ENCODE data around the gene DOCK2.

The DOCK2 gene

GRCh38 chr5:169789417-169789940 lies 152.4 kb downstream of the DOCK2 start:
- H3K4me2 ChIP-seq (ENCODE audit: low read depth, low read length, poor library complexity, severe bottlenecking), result no peak overlapping the region
- no peaks in the 10 kb centered on the region for H3K9me3 ChIP-seq (ENCODE audit: insufficient read depth, low read length)
- H3K27ac ChIP-seq (ENCODE audit: low read depth, low read length), result no peak overlapping the region
- no peak for TF ChIP-seq EZH2phosphoT487 (conservative IDR thresholded peaks at IDR 0.05; ENCODE audit: low read length)
- TF ChIP-seq, protein P1, sequence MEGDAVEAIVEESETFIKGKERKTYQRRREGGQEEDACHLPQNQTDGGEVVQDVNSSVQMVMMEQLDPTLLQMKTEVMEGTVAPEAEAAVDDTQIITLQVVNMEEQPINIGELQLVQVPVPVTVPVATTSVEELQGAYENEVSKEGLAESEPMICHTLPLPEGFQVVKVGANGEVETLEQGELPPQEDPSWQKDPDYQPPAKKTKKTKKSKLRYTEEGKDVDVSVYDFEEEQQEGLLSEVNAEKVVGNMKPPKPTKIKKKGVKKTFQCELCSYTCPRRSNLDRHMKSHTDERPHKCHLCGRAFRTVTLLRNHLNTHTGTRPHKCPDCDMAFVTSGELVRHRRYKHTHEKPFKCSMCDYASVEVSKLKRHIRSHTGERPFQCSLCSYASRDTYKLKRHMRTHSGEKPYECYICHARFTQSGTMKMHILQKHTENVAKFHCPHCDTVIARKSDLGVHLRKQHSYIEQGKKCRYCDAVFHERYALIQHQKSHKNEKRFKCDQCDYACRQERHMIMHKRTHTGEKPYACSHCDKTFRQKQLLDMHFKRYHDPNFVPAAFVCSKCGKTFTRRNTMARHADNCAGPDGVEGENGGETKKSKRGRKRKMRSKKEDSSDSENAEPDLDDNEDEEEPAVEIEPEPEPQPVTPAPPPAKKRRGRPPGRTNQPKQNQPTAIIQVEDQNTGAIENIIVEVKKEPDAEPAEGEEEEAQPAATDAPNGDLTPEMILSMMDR (IDR thresholded peaks at IDR 0.05; ENCODE audit: insufficient read depth, low read length, poor library complexity, severe bottlenecking), result no peak
- no peak overlapping the region for H3K9ac ChIP-seq (ENCODE audit: low read length)
- no peaks in the 10 kb centered on the region for H3K9me2 ChIP-seq (replicated peaks; ENCODE audit: insufficient read depth, low read length)
- no peaks in the 10 kb centered on the region for H3K79me2 ChIP-seq (ENCODE audit: insufficient read depth, low read length)
- peaks cover 2% of the 10 kb centered on the region; the same call in 1 of the 2 replicates for H3K36me3 ChIP-seq (ENCODE audit: low read length)
- no peaks in the 10 kb centered on the region for H3F3A ChIP-seq (ENCODE audit: insufficient read depth)
- no peaks in the 10 kb centered on the region for H4K20me1 ChIP-seq (ENCODE audit: low read depth, low read length)
- no peak overlapping the region for H3K4me3 ChIP-seq (ENCODE audit: insufficient read depth, low read length, poor library complexity, severe bottlenecking)
- no peak overlapping the region for H2AFZ ChIP-seq (ENCODE audit: low read depth, low read length, severe bottlenecking)
- no peaks in the 10 kb centered on the region for H3K27me3 ChIP-seq (ENCODE audit: low read length)

DNA sequence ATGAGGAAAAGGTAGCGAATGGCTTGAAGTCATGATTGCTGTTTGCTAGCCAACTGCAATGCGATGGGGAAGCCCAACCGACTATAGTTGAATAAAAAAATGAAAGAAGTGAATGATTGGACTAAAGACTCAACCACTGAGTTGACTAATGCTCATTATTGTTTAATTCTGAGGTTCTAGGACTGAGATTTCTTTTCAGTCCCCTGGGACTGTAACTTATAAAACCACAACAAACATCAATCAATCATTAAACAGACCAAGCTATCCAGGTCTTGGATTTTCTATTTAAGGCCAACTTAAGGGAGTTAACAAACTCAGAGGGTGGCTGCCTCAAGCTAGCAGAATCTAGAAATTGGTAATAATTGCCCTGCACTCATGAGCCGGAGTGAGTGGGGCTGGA lies 154.2 kb downstream of the DOCK2 start:
- H3K9ac ChIP-seq (ENCODE audit: low read length), result no peak overlapping the region
- no peaks in the 10 kb centered on the region for H4K20me1 ChIP-seq (ENCODE audit: low read depth, low read length)
- H3K9me2 ChIP-seq (replicated peaks; ENCODE audit: insufficient read depth, low read length), result no peaks in the 10 kb centered on the region
- no peaks in the 10 kb centered on the region for H3K9me3 ChIP-seq (ENCODE audit: insufficient read depth, low read length)
- H3F3A ChIP-seq (ENCODE audit: insufficient read depth), result no peaks in the 10 kb centered on the region
- H3K27ac ChIP-seq (ENCODE audit: low read depth, low read length), result no peak overlapping the region
- no peaks in the 10 kb centered on the region for H3K36me3 ChIP-seq (ENCODE audit: low read length)
- TF ChIP-seq, protein P1 (IDR thresholded peaks at IDR 0.05; ENCODE audit: insufficient read depth, low read length, poor library complexity, severe bottlenecking), result no peak
- no peak for TF ChIP-seq EZH2phosphoT487 (conservative IDR thresholded peaks at IDR 0.05; ENCODE audit: low read length)
- no peak overlapping the region for H2AFZ ChIP-seq (ENCODE audit: low read depth, low read length, severe bottlenecking)
- H3K79me2 ChIP-seq (ENCODE audit: insufficient read depth, low read length), result no peaks in the 10 kb centered on the region
- no peak overlapping the region for H3K4me2 ChIP-seq (ENCODE audit: low read depth, low read length, poor library complexity, severe bottlenecking)
- no peak overlapping the region for H3K4me3 ChIP-seq (ENCODE audit: insufficient read depth, low read length, poor library complexity, severe bottlenecking)
- H3K27me3 ChIP-seq (ENCODE audit: low read length), result no peaks in the 10 kb centered on the region

DNA sequence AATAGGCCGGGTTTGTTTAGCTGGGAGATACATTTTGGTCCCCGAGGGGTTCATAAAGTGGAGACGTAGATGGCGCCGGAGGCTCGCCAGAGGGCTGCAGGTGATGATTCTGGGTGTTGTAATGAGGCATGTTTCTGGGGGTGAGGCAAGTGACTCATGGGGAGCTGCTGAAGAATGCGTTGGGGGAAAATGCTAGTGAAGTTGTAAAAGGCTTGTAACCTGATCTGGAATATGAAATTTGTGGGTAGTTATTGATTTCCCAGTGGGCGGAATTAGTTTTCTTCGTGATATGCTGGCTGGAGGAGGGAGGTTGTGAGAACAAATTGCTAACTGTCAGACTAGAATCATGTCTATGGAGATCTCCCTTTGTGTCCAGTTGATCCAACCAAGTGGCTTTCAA lies 158.3 kb downstream of the DOCK2 start:
- no peak overlapping the region for H3K4me2 ChIP-seq (ENCODE audit: low read depth, low read length, poor library complexity, severe bottlenecking)

More for the DNA sequence above, 158.3 kb downstream of the DOCK2 start:
- TF ChIP-seq EZH2phosphoT487 (conservative IDR thresholded peaks at IDR 0.05; ENCODE audit: low read length), result no peak
- TF ChIP-seq, protein P1 (IDR thresholded peaks at IDR 0.05; ENCODE audit: insufficient read depth, low read length, poor library complexity, severe bottlenecking), result no peak
- Histone ChIP-seq H3K4me3 (ENCODE audit: insufficient read depth, low read length, poor library complexity, severe bottlenecking) (no peak overlapping the region), H2AFZ (ENCODE audit: low read depth, low read length, severe bottlenecking) (no peak overlapping the region), H3K9ac (ENCODE audit: low read length) (no peak overlapping the region), H3K9me3 (ENCODE audit: insufficient read depth, low read length) (no peaks in the 10 kb centered on the region), H3K79me2 (ENCODE audit: insufficient read depth, low read length) (no peaks in the 10 kb centered on the region), H3K27ac (ENCODE audit: low read depth, low read length) (no peak overlapping the region), H3K36me3 (ENCODE audit: low read length) (no peaks in the 10 kb centered on the region; the same call in 1 of the 2 replicates), H3K27me3 (ENCODE audit: low read length) (no peaks in the 10 kb centered on the region), H3F3A (ENCODE audit: insufficient read depth) (no peaks in the 10 kb centered on the region), H4K20me1 (ENCODE audit: low read depth, low read length) (peaks cover 4% of the 10 kb centered on the region; the same call in 1 of the 2 replicates), H3K9me2 (replicated peaks; ENCODE audit: insufficient read depth, low read length) (no peaks in the 10 kb centered on the region)
